ENCODE results near the gene CHEK1. TPM values are rescaled to one million over a fixed set of nuclear protein-coding genes. Genes with fewer than 3 reads are reported as not detected.

CHEK1 gene
- total and polyA plus RNA-seq, 2 of the 4 experiments (the other 2 are of a cell fraction), result 16.0 to 22.6 TPM

- Histone ChIP-seq H3K36me3 (ENCODE audit: control insufficient read depth, insufficient read depth, low read length) (peaks cover 52% of the 10 kb centered on the region), H3K9me1 (ENCODE audit: insufficient read depth, low read length) (no peaks in the 10 kb centered on the region), H3K4ac (ENCODE audit: low read depth, low read length) (no peak overlapping the region), H2BK20ac (ENCODE audit: low read depth, low read length) (no peak overlapping the region), H3K23ac (ENCODE audit: low read depth, low read length) (no peak overlapping the region), H4K91ac (ENCODE audit: insufficient read depth, low read depth, low read length) (no peak overlapping the region), H2AFZ (replicated peaks; ENCODE audit: low read length, poor library complexity) (no peak overlapping the region), H3K4me3 (ENCODE audit: insufficient read depth, low read depth, low read length) (no peak overlapping the region), H4K5ac (ENCODE audit: low read depth, low read length) (no peak overlapping the region), H3K27ac (ENCODE audit: insufficient read depth, low read length) (no peak overlapping the region), H3K27me3 (ENCODE audit: control insufficient read depth, insufficient read depth, low read length) (no peaks in the 10 kb centered on the region), H2BK120ac (ENCODE audit: low read depth, low read length) (no peak overlapping the region), H3K56ac (ENCODE audit: extremely low read depth, insufficient read depth, low read length) (no peak overlapping the region), H2BK15ac (ENCODE audit: low read depth, low read length) (no peak overlapping the region), H3K4me1 (ENCODE audit: control insufficient read depth, insufficient read depth, low read length) (no peaks in the 10 kb centered on the region), H3K9ac (ENCODE audit: low read depth, low read length) (no peak overlapping the region), H3K79me1 (ENCODE audit: low read depth in 1 of 2, low read length in 2 of 2) (peaks cover 10 to 15% of the 10 kb centered on the region in 2 experiments; a peak in 3 of 4 replicates), H2BK5ac (ENCODE audit: low read depth, low read length, poor library complexity, severe bottlenecking) (no peak overlapping the region), H3K4me2 (ENCODE audit: low read depth, low read length) (no peak overlapping the region), H3K9me3 (ENCODE audit: control insufficient read depth, insufficient read depth, low read length) (no peaks in the 10 kb centered on the region), H2AK9ac (replicated peaks; ENCODE audit: low read depth, low read length, poor library complexity) (no peak overlapping the region), H4K20me1 (ENCODE audit: insufficient read depth, low read length) (no peaks in the 10 kb centered on the region), H3K14ac (replicated peaks; ENCODE audit: low read depth, low read length) (no peak overlapping the region), H2AK5ac (ENCODE audit: low read depth, low read length) (no peak overlapping the region), H4K8ac (ENCODE audit: low read depth in 2 of 2, low read length in 2 of 2) (no peak overlapping the region), H3K18ac (ENCODE audit: low read depth, low read length) (no peak overlapping the region)
- no peak for TF ChIP-seq RAD21 (IDR thresholded peaks at IDR 0.05; ENCODE audit: low read length)
- BruUV-seq (replicated peaks), result no TSS peak
- CTCF ChIA-PET, result interaction anchor here (0.5 kb wide), 1 partner anchor 124 kb away, joined by 4 read pairs; no protein-coding TSS in a partner anchor
- no peak for ATAC-seq (ENCODE audit: low read depth)
- DNase-seq, result no peak
- in situ Hi-C loops (cut with MboI; ENCODE audit: low sequenced_read_pairs), result no loop called here
- intact Hi-C loops (cut with micrococcal nuclease), result no loop called here
- no CpG with 5 or more reads among the region's 7 CpGs for WGBS, 2 experiments (ENCODE audit: extremely low coverage in 2 of 2, insufficient read length in 1 of 2)
- dilution Hi-C loops (cut with HindIII; ENCODE audit: low sequenced_read_pairs, unreplicated experiment), result no loop called here
- POLR2A ChIA-PET (ENCODE audit: unreplicated experiment), result no interaction called here
Observed at GRCh38 chr11:125609545-125609944, 15.4 kb upstream of the CHEK1 start.

All from IMR-90 (cell line).